ENCODE data around the gene NRIP1.

NRIP1 gene

GRCh38 chr21:15092745-15093144 is 27.9 kb upstream of the NRIP1 start:
- no peaks in the 10 kb centered on the region for H3K36me3 ChIP-seq (ENCODE audit: control insufficient read depth in 2 of 2, insufficient read depth in 2 of 2, low read length in 2 of 2)
- no peak overlapping the region for H3K9ac ChIP-seq (ENCODE audit: low read length in 2 of 2)
- no peak overlapping the region for H3K4me3 ChIP-seq (ENCODE audit: low read length in 2 of 2)
- H3K27ac ChIP-seq (ENCODE audit: low read length): no peak overlapping the region
- no peaks in the 10 kb centered on the region for H3K27me3 ChIP-seq (ENCODE audit: control insufficient read depth in 1 of 2, insufficient read depth in 2 of 2, low read length in 2 of 2)
- H3K4me1 ChIP-seq (ENCODE audit: control insufficient read depth, insufficient read depth, low read length): no peaks in the 10 kb centered on the region
- H3K9me3 ChIP-seq (ENCODE audit: control insufficient read depth in 2 of 2, low read length in 2 of 2): no peaks in the 10 kb centered on the region

GRCh38 chr21:15090390-15090789 is 25.6 kb upstream of the NRIP1 start:
- H3K27ac ChIP-seq (ENCODE audit: low read length): no peak overlapping the region
- no peaks in the 10 kb centered on the region for H3K9me3 ChIP-seq (ENCODE audit: control insufficient read depth in 2 of 2, low read length in 2 of 2)
- H3K9ac ChIP-seq (ENCODE audit: low read length in 2 of 2): no peak overlapping the region
- H3K4me1 ChIP-seq (ENCODE audit: control insufficient read depth, insufficient read depth, low read length): no peaks in the 10 kb centered on the region
- H3K27me3 ChIP-seq (ENCODE audit: control insufficient read depth in 1 of 2, insufficient read depth in 2 of 2, low read length in 2 of 2): no peaks in the 10 kb centered on the region
- H3K4me3 ChIP-seq (ENCODE audit: low read length in 2 of 2): no peak overlapping the region
- no peaks in the 10 kb centered on the region for H3K36me3 ChIP-seq (ENCODE audit: control insufficient read depth in 2 of 2, insufficient read depth in 2 of 2, low read length in 2 of 2)

GRCh38 chr21:15088488-15088887 is 23.7 kb upstream of the NRIP1 start:
- Histone ChIP-seq H3K4me3 (ENCODE audit: low read length in 2 of 2) (no peak overlapping the region), H3K36me3 (ENCODE audit: control insufficient read depth in 2 of 2, insufficient read depth in 2 of 2, low read length in 2 of 2) (no peaks in the 10 kb centered on the region), H3K27ac (ENCODE audit: low read length) (no peak overlapping the region), H3K4me1 (ENCODE audit: control insufficient read depth, insufficient read depth, low read length) (no peaks in the 10 kb centered on the region), H3K9me3 (ENCODE audit: control insufficient read depth in 2 of 2, low read length in 2 of 2) (no peaks in the 10 kb centered on the region), H3K27me3 (ENCODE audit: control insufficient read depth in 1 of 2, insufficient read depth in 2 of 2, low read length in 2 of 2) (no peaks in the 10 kb centered on the region), H3K9ac (ENCODE audit: low read length in 2 of 2) (no peak overlapping the region)

- Histone ChIP-seq H3K4me3 (ENCODE audit: low read length in 2 of 2) (no peak overlapping the region), H3K9me3 (ENCODE audit: control insufficient read depth in 2 of 2, low read length in 2 of 2) (no peaks in the 10 kb centered on the region), H3K27ac (ENCODE audit: low read length) (no peak overlapping the region), H3K9ac (ENCODE audit: low read length in 2 of 2) (no peak overlapping the region), H3K4me1 (ENCODE audit: control insufficient read depth, insufficient read depth, low read length) (no peaks in the 10 kb centered on the region), H3K27me3 (ENCODE audit: control insufficient read depth in 1 of 2, insufficient read depth in 2 of 2, low read length in 2 of 2) (no peaks in the 10 kb centered on the region), H3K36me3 (ENCODE audit: control insufficient read depth in 2 of 2, insufficient read depth in 2 of 2, low read length in 2 of 2) (no peaks in the 10 kb centered on the region)
Measured at GRCh38 chr21:15084668-15085067, 19.9 kb upstream of the NRIP1 start.

- no peak overlapping the region for H3K4me3 ChIP-seq (ENCODE audit: low read length in 2 of 2)
- H3K4me1 ChIP-seq (ENCODE audit: control insufficient read depth, insufficient read depth, low read length): no peaks in the 10 kb centered on the region
- no peak overlapping the region for H3K27ac ChIP-seq (ENCODE audit: low read length)
- no peaks in the 10 kb centered on the region for H3K36me3 ChIP-seq (ENCODE audit: control insufficient read depth in 2 of 2, insufficient read depth in 2 of 2, low read length in 2 of 2)
- no peak overlapping the region for H3K9ac ChIP-seq (ENCODE audit: low read length in 2 of 2)
- H3K9me3 ChIP-seq (ENCODE audit: control insufficient read depth in 2 of 2, low read length in 2 of 2): no peaks in the 10 kb centered on the region
- no peaks in the 10 kb centered on the region for H3K27me3 ChIP-seq (ENCODE audit: control insufficient read depth in 1 of 2, insufficient read depth in 2 of 2, low read length in 2 of 2)
Measured at GRCh38 chr21:15080526-15080925, 15.7 kb upstream of the NRIP1 start.

GRCh38 chr21:15079269-15079668 is 14.5 kb upstream of the NRIP1 start:
- Histone ChIP-seq H3K4me3 (ENCODE audit: low read length in 2 of 2) (no peak overlapping the region), H3K9ac (ENCODE audit: low read length in 2 of 2) (no peak overlapping the region), H3K27me3 (ENCODE audit: control insufficient read depth in 1 of 2, insufficient read depth in 2 of 2, low read length in 2 of 2) (no peaks in the 10 kb centered on the region), H3K27ac (ENCODE audit: low read length) (no peak overlapping the region), H3K9me3 (ENCODE audit: control insufficient read depth in 2 of 2, low read length in 2 of 2) (no peaks in the 10 kb centered on the region), H3K36me3 (ENCODE audit: control insufficient read depth in 2 of 2, insufficient read depth in 2 of 2, low read length in 2 of 2) (no peaks in the 10 kb centered on the region), H3K4me1 (ENCODE audit: control insufficient read depth, insufficient read depth, low read length) (no peaks in the 10 kb centered on the region)

- no peaks in the 10 kb centered on the region for H3K9me3 ChIP-seq (ENCODE audit: control insufficient read depth in 2 of 2, low read length in 2 of 2)
- H3K4me1 ChIP-seq (ENCODE audit: control insufficient read depth, insufficient read depth, low read length): no peaks in the 10 kb centered on the region
- H3K27ac ChIP-seq (ENCODE audit: low read length): no peak overlapping the region
- no peak overlapping the region for H3K9ac ChIP-seq (ENCODE audit: low read length in 2 of 2)
- no peaks in the 10 kb centered on the region for H3K36me3 ChIP-seq (ENCODE audit: control insufficient read depth in 2 of 2, insufficient read depth in 2 of 2, low read length in 2 of 2)
- H3K4me3 ChIP-seq (ENCODE audit: low read length in 2 of 2): no peak overlapping the region
- H3K27me3 ChIP-seq (ENCODE audit: control insufficient read depth in 1 of 2, insufficient read depth in 2 of 2, low read length in 2 of 2): no peaks in the 10 kb centered on the region
Measured at GRCh38 chr21:15078180-15078579, 13.4 kb upstream of the NRIP1 start.

GRCh38 chr21:15077529-15078145 is 12.8 kb upstream of the NRIP1 start:
- Histone ChIP-seq H3K9me3 (ENCODE audit: control insufficient read depth in 2 of 2, low read length in 2 of 2) (no peaks in the 10 kb centered on the region), H3K4me1 (ENCODE audit: control insufficient read depth, insufficient read depth, low read length) (no peaks in the 10 kb centered on the region), H3K4me3 (ENCODE audit: low read length in 2 of 2) (no peak overlapping the region), H3K27me3 (ENCODE audit: control insufficient read depth in 1 of 2, insufficient read depth in 2 of 2, low read length in 2 of 2) (no peaks in the 10 kb centered on the region), H3K36me3 (ENCODE audit: control insufficient read depth in 2 of 2, insufficient read depth in 2 of 2, low read length in 2 of 2) (no peaks in the 10 kb centered on the region), H3K9ac (ENCODE audit: low read length in 2 of 2) (no peak overlapping the region), H3K27ac (ENCODE audit: low read length) (no peak overlapping the region)

- no peaks in the 10 kb centered on the region for H3K27me3 ChIP-seq (ENCODE audit: control insufficient read depth in 1 of 2, insufficient read depth in 2 of 2, low read length in 2 of 2)
Measured at GRCh38 chr21:15076730-15077129, 11.9 kb upstream of the NRIP1 start.

GRCh38 chr21:15071009-15071408 is 6.2 kb upstream of the NRIP1 start:
- Histone ChIP-seq H3K27ac (ENCODE audit: low read length) (no peak overlapping the region), H3K4me3 (ENCODE audit: low read length in 2 of 2) (no peak overlapping the region), H3K36me3 (ENCODE audit: control insufficient read depth in 2 of 2, insufficient read depth in 2 of 2, low read length in 2 of 2) (no peaks in the 10 kb centered on the region), H3K9ac (ENCODE audit: low read length in 2 of 2) (no peak overlapping the region), H3K27me3 (ENCODE audit: control insufficient read depth in 1 of 2, insufficient read depth in 2 of 2, low read length in 2 of 2) (no peaks in the 10 kb centered on the region), H3K9me3 (ENCODE audit: control insufficient read depth in 2 of 2, low read length in 2 of 2) (no peaks in the 10 kb centered on the region), H3K4me1 (ENCODE audit: control insufficient read depth, insufficient read depth, low read length) (no peaks in the 10 kb centered on the region)

More at GRCh38 chr21:15076730-15077129, 11.9 kb upstream of the NRIP1 start:
- no peaks in the 10 kb centered on the region for H3K4me1 ChIP-seq (ENCODE audit: control insufficient read depth, insufficient read depth, low read length)
- no peak overlapping the region for H3K27ac ChIP-seq (ENCODE audit: low read length)
- H3K9ac ChIP-seq (ENCODE audit: low read length in 2 of 2): no peak overlapping the region
- H3K9me3 ChIP-seq (ENCODE audit: control insufficient read depth in 2 of 2, low read length in 2 of 2): no peaks in the 10 kb centered on the region
- H3K4me3 ChIP-seq (ENCODE audit: low read length in 2 of 2): no peak overlapping the region
- no peaks in the 10 kb centered on the region for H3K36me3 ChIP-seq (ENCODE audit: control insufficient read depth in 2 of 2, insufficient read depth in 2 of 2, low read length in 2 of 2)

GRCh38 chr21:15066123-15066575 is 1.3 kb upstream of the NRIP1 start:
- no peaks in the 10 kb centered on the region for H3K36me3 ChIP-seq (ENCODE audit: control insufficient read depth in 2 of 2, insufficient read depth in 2 of 2, low read length in 2 of 2)
- peak overlapping the region; percentile 62 to 79 for H3K4me3 ChIP-seq (ENCODE audit: low read length in 2 of 2)
- H3K9me3 ChIP-seq (ENCODE audit: control insufficient read depth in 2 of 2, low read length in 2 of 2): no peaks in the 10 kb centered on the region
- peak overlapping the region; percentile 91 for H3K27ac ChIP-seq (ENCODE audit: low read length)
- H3K27me3 ChIP-seq (ENCODE audit: control insufficient read depth in 1 of 2, insufficient read depth in 2 of 2, low read length in 2 of 2): no peaks in the 10 kb centered on the region
- H3K4me1 ChIP-seq (ENCODE audit: control insufficient read depth, insufficient read depth, low read length): peaks cover 2% of the 10 kb centered on the region
- peak overlapping the region; percentile 81 to 90 for H3K9ac ChIP-seq (ENCODE audit: low read length in 2 of 2)

All from stomach smooth muscle (tissue), 2 donors.